Left renal pelvis (tissue), 4 donors: ENCODE data around the gene BHLHA15. TPM values are rescaled to one million over a fixed set of nuclear protein-coding genes. Genes with fewer than 3 reads are reported as not detected.

Experiments used
- DNase-seq, 4 donors: peaks; one replicate each; pipeline ENCODE4 v3.0.0-alpha.2; 2013; ENCODE audit warnings: low read depth in 4 of 4, low spot score in 3 of 4
- polyA plus RNA-seq, 4 donors: library from polyadenylated mRNA; unstranded; fragments of 120-200 nt; gene quantifications; one replicate each; pipeline ENCODE4 v1.2.1, GENCODE V29; 2013; ENCODE audit not compliant: insufficient read length in 4 of 4

Gene BHLHA15
- polyA plus RNA-seq, 4 donors = 0.18 TPM; not detected in 3

- DNase-seq = no peak
These were observed 12.2 kb downstream of the BHLHA15 start for GRCh38 chr7:98223351-98223897.

- no peak for DNase-seq
These were observed 12.9 kb downstream of the BHLHA15 start for GRCh38 chr7:98223898-98224700.

GRCh38 chr7:98224701-98225181 lies 13.5 kb downstream of the BHLHA15 start:
- no peak for DNase-seq

GRCh38 chr7:98225913-98226614 lies 14.8 kb downstream of the BHLHA15 start:
- no peak for DNase-seq

- DNase-seq = no peak
These were observed 16.7 kb downstream of the BHLHA15 start for GRCh38 chr7:98227939-98228338.

GRCh38 chr7:98228801-98229200 lies 17.6 kb downstream of the BHLHA15 start:
- DNase-seq = no peak

GRCh38 chr7:98229441-98229840 lies 18.2 kb downstream of the BHLHA15 start:
- no peak for DNase-seq

- DNase-seq = no peak
These were observed 18.9 kb downstream of the BHLHA15 start for GRCh38 chr7:98229991-98230745.

GRCh38 chr7:98230746-98231471 lies 19.7 kb downstream of the BHLHA15 start:
- DNase-seq = no peak

GRCh38 chr7:98231493-98232262 lies 20.4 kb downstream of the BHLHA15 start:
- no peak for DNase-seq

GRCh38 chr7:98232263-98232585 lies 21.0 kb downstream of the BHLHA15 start:
- DNase-seq = no peak

GRCh38 chr7:98232799-98233198 lies 21.6 kb downstream of the BHLHA15 start:
- DNase-seq = no peak

- DNase-seq = no peak
These were observed 22.2 kb downstream of the BHLHA15 start for GRCh38 chr7:98233219-98234070.

GRCh38 chr7:98234429-98235147 lies 23.3 kb downstream of the BHLHA15 start:
- no peak for DNase-seq

GRCh38 chr7:98235901-98236300 lies 24.7 kb downstream of the BHLHA15 start:
- no peak for DNase-seq

GRCh38 chr7:98236355-98237185 lies 25.3 kb downstream of the BHLHA15 start:
- no peak for DNase-seq

- DNase-seq = no peak
These were observed 26.8 kb downstream of the BHLHA15 start for GRCh38 chr7:98238076-98238475.
